Parathyroid adenoma (tissue), 2 donors: ENCODE measurements around the gene FRK.
"Not testable (repeated sequence)": the region's sequence is repeated elsewhere in the genome, so short reads cannot be mapped to it uniquely, and the experiment has no call there.

Experiments used
- H2AFZ ChIP-seq: fragments of 300-600 bp; sonication (generic); one replicate; pipeline ENCODE4 v1.7.0; 2017; ENCODE audit warnings: antibody characterized with exemption, mild to moderate bottlenecking
- H3K27ac ChIP-seq: fragments of 300-600 bp; sonication (generic); one replicate; pipeline ENCODE4 v1.7.0; 2017
- H3K27me3 ChIP-seq: fragments of 300-600 bp; sonication (generic); one replicate; pipeline ENCODE4 v1.7.0; 2017; ENCODE audit warnings: low read length; ENCODE audit not compliant: control insufficient read depth, insufficient read depth
- H3K36me3 ChIP-seq: fragments of 300-600 bp; sonication (generic); one replicate; pipeline ENCODE4 v1.7.0; 2017; ENCODE audit warnings: low read length; ENCODE audit not compliant: control insufficient read depth, insufficient read depth
- H3K4me1 ChIP-seq: fragments of 300-600 bp; sonication (generic); one replicate; pipeline ENCODE4 v1.7.0; 2017; ENCODE audit warnings: control low read depth
- H3K4me2 ChIP-seq: fragments of 300-600 bp; sonication (generic); one replicate; pipeline ENCODE4 v1.7.0; 2017; ENCODE audit warnings: low read length
- H3K4me3 ChIP-seq: fragments of 300-600 bp; sonication (generic); one replicate; pipeline ENCODE4 v1.7.0; 2017; ENCODE audit warnings: low read depth, low read length
- H3K79me2 ChIP-seq: fragments of 300-600 bp; sonication (generic); one replicate; pipeline ENCODE4 v1.7.0; 2017; ENCODE audit warnings: control low read depth
- H3K9ac ChIP-seq: fragments of 300-600 bp; sonication (generic); one replicate; pipeline ENCODE4 v1.7.0; 2017; ENCODE audit warnings: mild to moderate bottlenecking
- H3K9me3 ChIP-seq: fragments of 300-600 bp; sonication (generic); one replicate; pipeline ENCODE4 v1.7.0; 2017; ENCODE audit warnings: low read length; ENCODE audit not compliant: control insufficient read depth
- TF ChIP-seq, protein P1 (sequence below): fragments of 300-600 bp; sonication (generic); IDR thresholded peaks from one replicate; pipeline ENCODE4 v1.7.0; 2017; ENCODE audit warnings: antibody characterized with exemption, mild to moderate bottlenecking
- donor health status: primary hyperparathyroidism.

Gene FRK

DNA sequence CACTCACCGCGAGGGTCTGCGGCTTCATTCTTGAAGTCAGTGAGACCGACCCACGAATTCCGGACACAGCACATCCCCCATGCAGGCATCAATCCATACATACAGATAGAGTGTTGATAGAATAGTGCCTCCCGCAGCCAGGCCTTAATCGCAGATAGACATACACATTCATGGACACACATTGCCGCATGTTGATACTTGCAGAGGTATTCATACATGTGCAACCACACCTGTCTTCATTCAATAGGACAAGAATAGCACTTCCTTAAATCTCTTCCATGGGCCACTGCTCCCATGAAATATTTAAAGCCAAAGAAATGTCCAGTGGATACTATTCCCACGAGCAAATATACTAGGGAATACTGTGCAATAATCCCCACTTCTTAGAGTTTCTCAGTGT, 170.5 kb downstream of the FRK start:
- Histone ChIP-seq H3K4me3 (no peak overlapping the region), H2AFZ (no peak overlapping the region), H3K79me2 (no peaks in the 10 kb centered on the region), H3K4me1 (peaks cover 9% of the 10 kb centered on the region), H3K4me2 (no peak overlapping the region), H3K9ac (no peak overlapping the region), H3K9me3 (no peaks in the 10 kb centered on the region), H3K27ac (no peak overlapping the region), H3K36me3 (no peaks in the 10 kb centered on the region), H3K27me3 (no peaks in the 10 kb centered on the region)
- TF ChIP-seq, protein P1, sequence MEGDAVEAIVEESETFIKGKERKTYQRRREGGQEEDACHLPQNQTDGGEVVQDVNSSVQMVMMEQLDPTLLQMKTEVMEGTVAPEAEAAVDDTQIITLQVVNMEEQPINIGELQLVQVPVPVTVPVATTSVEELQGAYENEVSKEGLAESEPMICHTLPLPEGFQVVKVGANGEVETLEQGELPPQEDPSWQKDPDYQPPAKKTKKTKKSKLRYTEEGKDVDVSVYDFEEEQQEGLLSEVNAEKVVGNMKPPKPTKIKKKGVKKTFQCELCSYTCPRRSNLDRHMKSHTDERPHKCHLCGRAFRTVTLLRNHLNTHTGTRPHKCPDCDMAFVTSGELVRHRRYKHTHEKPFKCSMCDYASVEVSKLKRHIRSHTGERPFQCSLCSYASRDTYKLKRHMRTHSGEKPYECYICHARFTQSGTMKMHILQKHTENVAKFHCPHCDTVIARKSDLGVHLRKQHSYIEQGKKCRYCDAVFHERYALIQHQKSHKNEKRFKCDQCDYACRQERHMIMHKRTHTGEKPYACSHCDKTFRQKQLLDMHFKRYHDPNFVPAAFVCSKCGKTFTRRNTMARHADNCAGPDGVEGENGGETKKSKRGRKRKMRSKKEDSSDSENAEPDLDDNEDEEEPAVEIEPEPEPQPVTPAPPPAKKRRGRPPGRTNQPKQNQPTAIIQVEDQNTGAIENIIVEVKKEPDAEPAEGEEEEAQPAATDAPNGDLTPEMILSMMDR, result no peak

DNA sequence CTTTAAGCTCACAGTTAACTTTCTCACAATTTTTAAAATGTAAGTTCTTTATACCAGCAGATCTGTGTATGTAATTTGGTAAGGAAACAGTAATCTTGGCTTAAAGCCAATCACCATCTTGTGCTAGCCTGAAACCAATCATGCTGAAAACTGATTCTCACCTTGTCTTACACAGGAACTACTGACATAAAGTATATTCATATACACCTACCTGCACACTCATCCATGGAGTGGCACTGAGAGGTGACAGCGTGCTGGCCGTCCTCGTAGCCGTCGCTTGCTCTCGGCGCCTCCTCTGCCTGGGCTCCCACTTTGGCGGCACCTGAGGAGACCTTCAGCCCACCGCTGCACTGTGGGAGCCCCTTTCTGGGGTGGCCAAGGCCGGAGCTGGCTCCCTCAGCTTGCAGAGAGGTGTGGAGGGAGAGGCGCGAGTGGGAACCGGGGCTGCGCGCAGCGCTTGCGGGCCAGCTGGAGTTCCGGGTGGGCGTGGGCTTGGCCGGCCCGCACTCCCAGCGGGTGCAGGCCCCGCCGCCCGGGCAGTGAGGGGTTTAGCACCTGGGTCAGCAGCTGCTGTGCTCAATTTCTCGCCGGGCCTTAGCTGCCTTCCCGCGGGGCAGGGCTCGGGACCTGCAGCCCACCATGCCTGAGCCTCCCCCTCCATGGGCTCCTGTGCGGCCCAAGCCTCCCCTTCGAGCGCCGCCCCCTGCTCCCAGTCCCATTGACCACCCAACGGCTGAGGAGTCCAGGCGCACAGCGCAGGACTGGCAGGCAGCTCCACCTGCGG, 171.8 kb downstream of the FRK start:
- not testable (repeated sequence) for H3K9me3 ChIP-seq, H3K9ac ChIP-seq, H3K4me1 ChIP-seq, H3K27ac ChIP-seq, H3K27me3 ChIP-seq, H3K79me2 ChIP-seq, H3K36me3 ChIP-seq
- peak overlapping the region; percentile 38 for H3K4me3 ChIP-seq
- peak overlapping the region; percentile 76 for H2AFZ ChIP-seq
- peak overlapping the region; percentile 28 for H3K4me2 ChIP-seq

- H3K4me2 ChIP-seq, result peak overlapping the region; percentile 28
- H3K4me3 ChIP-seq, result peak overlapping the region; percentile 38
Measured at GRCh38 chr6:115887891-115888290, 172.8 kb downstream of the FRK start.

GRCh38 chr6:115885636-115886366, 174.9 kb downstream of the FRK start:
- H3K27me3 ChIP-seq, result no peaks in the 10 kb centered on the region
- TF ChIP-seq, protein P1, result no peak
- no peak overlapping the region for H3K9ac ChIP-seq
- no peaks in the 10 kb centered on the region for H3K36me3 ChIP-seq
- H3K79me2 ChIP-seq, result no peaks in the 10 kb centered on the region
- H2AFZ ChIP-seq, result no peak overlapping the region
- peaks cover 9% of the 10 kb centered on the region for H3K4me1 ChIP-seq
- H3K9me3 ChIP-seq, result no peaks in the 10 kb centered on the region
- H3K4me2 ChIP-seq, result no peak overlapping the region
- no peak overlapping the region for H3K4me3 ChIP-seq
- H3K27ac ChIP-seq, result no peak overlapping the region

More at GRCh38 chr6:115887891-115888290, 172.8 kb downstream of the FRK start:
- no peak overlapping the region for H3K27ac ChIP-seq
- H3K9me3 ChIP-seq, result no peaks in the 10 kb centered on the region
- H3K4me1 ChIP-seq, result peaks cover 9% of the 10 kb centered on the region
- no peaks in the 10 kb centered on the region for H3K27me3 ChIP-seq
- H2AFZ ChIP-seq, result peak overlapping the region; percentile 76
- no peak overlapping the region for H3K9ac ChIP-seq
- TF ChIP-seq, protein P1, result no peak
- H3K79me2 ChIP-seq, result no peaks in the 10 kb centered on the region
- no peaks in the 10 kb centered on the region for H3K36me3 ChIP-seq

DNA sequence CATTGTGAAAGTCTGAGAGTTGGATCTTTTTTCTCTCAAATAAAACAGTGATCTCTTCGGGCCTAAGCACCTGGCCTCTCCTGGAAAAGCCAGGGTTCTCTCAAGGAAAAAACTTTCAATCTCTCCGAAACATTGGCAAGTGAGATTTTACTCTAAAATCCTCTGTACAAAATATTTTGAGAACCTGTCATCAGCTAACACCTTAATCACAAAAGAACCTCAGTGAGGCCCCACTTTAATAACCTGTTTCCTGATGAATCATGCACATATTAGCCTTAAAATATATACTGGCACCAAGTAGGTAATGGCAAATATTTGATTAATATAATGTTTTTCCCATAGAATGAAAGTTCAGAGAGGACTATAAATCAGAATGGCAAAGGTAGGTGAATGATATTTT, 177.9 kb downstream of the FRK start:
- H3K36me3 ChIP-seq, result no peaks in the 10 kb centered on the region
- H3K27me3 ChIP-seq, result no peaks in the 10 kb centered on the region
- no peaks in the 10 kb centered on the region for H3K9me3 ChIP-seq
- no peak overlapping the region for H3K9ac ChIP-seq
- H3K27ac ChIP-seq, result no peak overlapping the region
- H2AFZ ChIP-seq, result no peak overlapping the region
- no peak overlapping the region for H3K4me2 ChIP-seq
- TF ChIP-seq, protein P1, result no peak
- H3K79me2 ChIP-seq, result no peaks in the 10 kb centered on the region
- H3K4me1 ChIP-seq, result no peaks in the 10 kb centered on the region
- H3K4me3 ChIP-seq, result no peak overlapping the region
